Activated CD8-positive, alpha-beta memory T cell treated with anti-CD3 and anti-CD28 coated beads, Interleukin-2, amount 50 U/mL, for 48 hours (primary cell): ENCODE measurements around the gene TBC1D10A.

Source experiments
- DNase-seq: peaks from one replicate; pipeline ENCODE4 v3.0.0-alpha.2; 2020

The TBC1D10A gene

DNA sequence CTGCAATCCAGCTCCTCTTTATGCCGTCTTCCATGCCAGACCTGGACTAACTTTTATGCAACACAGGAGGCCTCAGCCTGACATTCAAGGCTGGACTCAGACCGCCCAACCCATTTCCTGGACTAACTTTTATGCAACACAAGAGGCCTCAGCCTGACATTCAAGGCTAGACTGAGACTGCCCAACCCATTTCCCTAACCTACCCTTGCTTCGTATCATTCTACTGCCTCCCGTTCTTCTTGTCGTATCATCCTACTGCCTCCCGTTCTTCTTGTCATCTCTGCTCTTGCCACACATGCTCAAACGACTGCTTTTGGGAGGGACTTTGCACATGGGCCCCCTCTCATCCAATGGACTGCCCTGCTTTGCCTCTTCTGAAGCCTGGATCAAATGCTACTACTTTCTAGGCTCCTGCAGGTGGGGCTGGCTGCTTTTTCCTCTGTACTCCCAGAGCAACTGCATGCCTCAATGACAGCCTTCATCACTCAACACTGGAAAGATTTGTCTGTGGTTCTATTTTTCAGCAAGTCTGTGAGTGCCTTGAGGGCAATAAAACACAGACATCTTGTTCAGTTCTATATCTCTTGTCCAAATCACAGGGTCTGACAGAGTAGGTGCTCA, 7.8 kb downstream of the TBC1D10A start:
- DNase-seq: no peak

DNA sequence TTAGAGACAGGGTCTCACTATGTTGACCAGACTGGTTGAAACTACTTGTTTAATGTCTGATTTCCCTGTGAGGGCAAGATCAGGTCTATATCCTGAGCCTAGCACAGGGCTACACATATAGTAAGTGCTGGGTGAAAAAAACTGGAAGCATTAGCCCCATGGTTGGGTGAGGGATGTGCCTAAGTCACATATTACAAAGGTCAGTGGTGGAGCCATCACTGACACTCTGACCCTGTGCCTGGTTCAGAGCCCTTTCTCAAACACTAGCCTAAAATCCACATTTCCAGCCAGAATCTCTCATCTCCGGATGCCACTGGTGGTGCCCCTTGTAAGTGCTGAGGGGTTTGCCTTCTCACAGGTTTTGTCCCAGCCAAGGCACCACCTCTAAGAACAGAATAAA, 9.0 kb downstream of the TBC1D10A start:
- DNase-seq: no peak

- DNase-seq: no peak
Measured at GRCh38 chr22:30315962-30316576, 10.7 kb downstream of the TBC1D10A start.

DNA sequence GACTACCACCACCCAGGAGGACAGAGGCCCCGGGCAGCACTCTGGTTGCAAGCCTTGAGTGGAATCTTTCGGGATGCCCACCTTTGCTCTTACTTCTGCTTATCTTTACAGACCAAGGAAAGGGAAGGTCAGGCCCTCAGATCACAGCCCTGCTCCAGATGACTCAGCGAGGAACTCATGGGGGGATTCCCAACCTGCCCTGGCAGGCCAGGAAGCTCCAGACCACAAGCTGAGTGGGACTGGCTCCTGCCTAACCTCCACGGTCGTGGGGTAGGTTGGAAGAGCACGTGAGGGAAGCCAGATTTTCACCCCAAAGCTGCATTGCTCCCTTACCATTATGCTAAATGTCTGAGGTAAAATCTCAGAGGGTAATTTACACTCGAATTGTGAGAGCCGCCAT, 11.8 kb downstream of the TBC1D10A start:
- DNase-seq: peak; percentile 69

DNA sequence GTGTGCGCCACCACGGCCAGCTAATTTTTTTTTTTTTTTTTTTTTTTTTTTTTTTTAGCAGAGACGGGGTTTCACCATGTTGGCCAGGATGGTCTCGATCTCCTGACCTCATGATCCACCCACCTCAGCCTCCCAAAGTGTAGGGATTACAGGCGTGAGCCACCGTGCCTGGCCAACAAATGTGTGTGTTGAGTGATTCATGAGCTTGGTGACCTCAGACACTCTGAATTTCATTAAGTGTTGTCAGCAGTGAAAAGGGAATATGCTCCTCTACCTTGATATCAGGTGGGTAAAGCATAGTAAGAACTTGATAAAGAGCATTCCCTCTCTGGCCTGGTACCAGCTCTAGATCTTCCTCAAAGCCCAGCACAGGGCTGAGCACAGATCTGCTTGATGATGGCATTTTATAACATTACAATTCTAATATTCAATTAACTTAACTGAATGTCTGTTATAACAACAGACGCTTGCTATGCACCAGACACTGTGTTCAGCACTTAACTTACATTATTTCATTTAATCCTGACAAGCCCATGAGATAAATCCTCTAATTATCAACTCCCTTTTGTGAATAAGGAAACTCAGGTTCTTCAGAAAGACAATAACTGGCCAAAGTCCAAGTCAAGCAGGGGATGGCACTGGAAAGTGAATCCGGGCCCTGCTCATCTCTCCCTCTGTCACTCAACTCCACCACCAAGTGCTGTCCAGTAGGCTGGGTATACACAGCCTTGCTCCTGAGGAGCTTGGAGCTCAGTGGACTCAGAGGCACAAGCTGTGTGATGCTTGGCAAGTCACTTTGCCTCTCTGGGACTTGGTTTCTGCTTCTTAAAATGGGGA, 13.0 kb downstream of the TBC1D10A start:
- no peak for DNase-seq

DNA sequence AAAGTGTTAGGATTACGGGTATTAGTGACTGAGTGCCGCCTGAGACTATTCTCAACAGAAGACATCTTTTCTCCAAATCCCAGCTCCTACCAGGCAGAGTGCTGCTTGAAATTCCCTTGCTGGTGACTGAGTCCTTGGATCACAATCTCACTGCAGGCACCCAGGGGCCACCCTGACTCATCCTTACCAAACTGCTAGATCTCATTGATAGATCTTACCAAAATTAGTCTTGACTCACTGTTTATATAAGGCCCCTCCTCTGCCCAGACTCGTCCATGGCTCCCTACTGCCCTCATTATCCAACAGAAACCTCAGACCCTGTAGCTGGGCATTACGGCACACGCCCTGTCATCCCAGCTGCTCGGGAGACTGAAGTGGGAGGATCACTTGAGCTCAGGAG, 14.7 kb downstream of the TBC1D10A start:
- DNase-seq: no peak

DNA sequence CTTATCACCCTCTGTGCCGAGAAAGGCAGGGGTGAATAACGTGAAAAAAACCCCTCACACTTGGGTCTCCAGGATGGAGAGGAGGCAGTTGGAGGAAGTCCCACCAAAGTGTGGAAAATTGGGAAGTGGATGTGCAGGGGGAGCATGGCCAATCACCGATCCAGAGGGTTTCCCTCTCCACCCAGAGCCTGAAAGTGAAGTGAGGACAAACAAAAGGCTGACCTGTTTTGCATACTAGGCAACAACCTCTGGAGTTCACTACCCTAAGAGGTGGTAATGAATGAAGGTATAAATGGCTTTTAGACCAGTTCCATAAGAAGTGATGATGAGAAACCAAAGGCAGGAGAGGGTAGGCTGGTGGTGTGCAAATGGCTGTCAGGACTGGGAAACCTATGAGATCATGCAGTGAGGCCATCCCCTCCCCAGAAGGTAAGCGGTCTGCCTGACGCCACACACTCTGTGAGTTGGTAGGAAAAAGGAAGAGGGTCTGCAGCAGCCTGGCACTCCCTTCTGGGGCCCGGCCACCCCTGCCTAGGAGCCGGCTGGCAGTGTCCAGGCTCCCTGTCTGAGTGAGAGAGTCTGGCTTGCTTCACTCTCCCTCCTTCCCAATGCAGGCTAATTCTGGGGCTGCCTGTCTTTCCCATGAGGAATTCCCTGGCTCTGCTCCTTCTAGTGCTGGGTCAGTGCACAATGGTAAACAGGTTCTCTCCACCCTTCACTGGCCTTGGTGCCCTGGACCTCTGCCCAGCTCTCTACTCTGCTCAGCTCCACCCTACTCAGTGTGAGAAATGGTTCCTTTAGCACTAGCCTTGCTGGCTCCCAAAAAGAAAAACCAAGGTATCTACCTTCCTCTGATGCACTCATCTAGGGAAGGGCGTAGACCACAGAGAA, 15.6 kb downstream of the TBC1D10A start:
- no peak for DNase-seq

DNA sequence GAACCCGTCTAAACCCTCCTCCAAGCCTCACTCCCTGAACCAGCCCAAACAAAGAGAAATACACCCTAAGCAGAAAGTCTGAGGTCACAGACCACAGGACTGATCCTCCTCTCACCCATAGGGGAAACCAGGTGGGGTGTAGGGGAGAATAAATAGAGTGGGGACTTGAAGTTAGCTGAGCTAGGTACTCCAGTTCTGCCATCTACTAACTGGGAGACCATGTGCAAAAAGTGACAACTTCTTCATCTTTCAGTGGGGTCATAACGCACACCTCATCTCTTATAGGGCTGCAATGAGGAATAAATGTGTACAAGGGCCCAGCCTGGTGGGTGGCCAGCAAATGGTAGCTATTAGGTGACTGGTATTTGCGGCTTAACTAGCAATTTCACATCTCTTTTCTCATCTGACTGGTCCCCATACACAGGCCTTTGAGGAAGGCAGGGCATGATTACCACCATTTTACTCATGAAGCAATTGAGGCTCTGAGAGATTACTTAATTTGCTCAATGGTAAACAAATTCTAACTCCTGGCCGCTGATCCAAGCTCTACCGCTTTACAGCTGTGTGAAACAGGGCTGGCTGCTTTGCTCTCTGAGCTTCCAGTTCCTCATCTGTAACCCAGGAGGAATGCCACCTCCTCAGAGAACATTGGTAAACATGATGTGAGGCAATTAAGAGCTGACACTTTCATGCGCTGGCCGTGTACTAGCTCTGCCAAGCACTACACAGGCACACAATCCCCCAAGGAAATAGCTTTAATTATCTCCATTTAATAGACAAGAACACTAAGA, 16.6 kb downstream of the TBC1D10A start:
- no peak for DNase-seq

DNA sequence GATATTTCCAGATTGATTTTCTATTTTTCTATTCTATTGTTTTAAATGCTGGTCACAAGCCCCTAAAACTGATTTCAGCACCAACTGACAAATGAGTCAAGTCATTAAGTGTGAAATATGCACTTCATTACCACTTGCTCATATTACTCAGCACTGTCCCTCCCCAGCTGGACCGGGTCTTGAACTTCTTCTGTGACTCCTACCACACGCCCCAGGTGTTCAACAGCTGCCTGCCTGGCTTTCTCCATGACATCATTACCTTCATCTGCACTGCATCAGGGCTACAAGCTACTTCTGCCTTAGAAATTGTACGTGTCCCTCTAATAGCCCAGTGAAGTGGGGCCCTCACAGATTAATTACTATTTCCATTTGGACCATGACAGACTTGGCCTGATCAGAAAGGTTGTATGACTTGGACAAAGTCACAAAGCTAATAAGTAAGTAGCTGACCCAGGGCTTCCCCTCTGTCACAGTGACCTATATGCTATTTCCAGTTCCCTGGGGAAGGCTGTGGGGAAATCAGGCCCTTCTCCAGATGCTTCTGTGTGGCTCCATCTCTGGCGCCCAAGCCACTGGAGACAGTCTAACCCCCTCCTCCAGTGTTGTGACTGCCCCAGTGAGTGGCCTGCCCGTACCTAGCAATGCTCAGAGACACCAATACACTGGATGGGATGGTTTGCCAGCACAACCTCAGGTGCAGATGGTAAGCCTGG, 18.1 kb downstream of the TBC1D10A start:
- DNase-seq: no peak

GRCh38 chr22:30308093-30308492, 18.6 kb downstream of the TBC1D10A start:
- DNase-seq: no peak

- DNase-seq: no peak
Measured at GRCh38 chr22:30307041-30307574, 19.6 kb downstream of the TBC1D10A start.

- no peak for DNase-seq
Measured at GRCh38 chr22:30306627-30307011, 20.1 kb downstream of the TBC1D10A start.

GRCh38 chr22:30305906-30306626, 20.7 kb downstream of the TBC1D10A start:
- no peak for DNase-seq

GRCh38 chr22:30305519-30305905, 21.2 kb downstream of the TBC1D10A start:
- DNase-seq: peak; percentile 69

- no peak for DNase-seq
Measured at GRCh38 chr22:30304495-30305244, 22.1 kb downstream of the TBC1D10A start.

DNA sequence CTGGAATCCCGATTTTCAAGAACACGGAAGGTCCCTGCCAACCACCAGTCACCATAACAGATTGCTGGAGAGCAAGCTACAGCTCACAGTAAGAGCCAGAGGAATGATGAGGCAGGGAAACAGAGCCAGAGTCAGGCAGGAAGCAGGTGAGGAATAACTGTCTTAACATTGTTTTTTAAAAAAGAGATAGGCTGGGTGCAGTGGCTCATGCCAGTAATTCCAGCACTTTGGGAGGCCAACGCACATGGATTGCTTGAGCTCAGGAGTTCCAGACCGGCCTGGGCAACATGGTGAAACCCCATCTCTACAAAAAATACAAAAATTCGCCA, 24.0 kb downstream of the TBC1D10A start:
- DNase-seq: no peak

DNA sequence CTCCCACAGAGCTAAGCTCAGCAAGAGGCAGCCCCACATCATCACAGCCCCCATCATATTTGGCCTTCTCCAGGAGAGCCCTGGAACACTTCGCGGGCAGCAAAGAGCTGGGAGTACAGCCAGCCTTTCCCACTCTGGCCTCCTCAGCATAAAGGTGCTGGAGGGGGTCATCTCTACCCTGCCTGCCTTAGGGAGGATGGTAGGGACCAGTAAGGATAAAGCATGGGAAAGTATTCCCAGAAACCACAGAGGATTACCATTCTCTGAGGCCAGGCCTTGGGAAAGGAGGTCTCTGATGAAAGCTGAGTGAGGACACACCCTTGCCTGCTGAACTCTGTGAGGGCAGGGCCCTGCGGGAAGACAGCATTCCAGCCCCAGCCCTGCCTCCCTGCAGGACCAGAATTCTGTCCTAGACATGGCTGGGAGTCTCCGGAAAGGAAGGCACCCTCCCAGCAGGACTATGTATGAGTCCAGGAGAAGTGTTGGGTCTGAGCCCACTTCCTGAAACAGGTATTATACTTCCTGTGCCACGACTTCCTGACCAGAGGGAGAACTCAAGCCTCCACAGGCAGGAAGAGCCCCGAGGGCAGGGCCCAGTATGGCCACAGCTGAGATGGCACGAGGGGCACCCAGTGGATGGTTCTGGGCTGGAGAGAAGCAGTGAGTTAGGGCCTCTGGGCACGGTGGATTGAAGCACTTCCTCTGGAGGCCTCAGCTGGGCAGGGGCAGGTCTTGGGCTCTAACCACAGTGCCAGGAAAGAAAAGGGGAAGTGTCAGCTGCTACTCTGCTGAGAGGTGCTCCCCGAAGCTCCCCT, 24.5 kb downstream of the TBC1D10A start:
- no peak for DNase-seq

DNA sequence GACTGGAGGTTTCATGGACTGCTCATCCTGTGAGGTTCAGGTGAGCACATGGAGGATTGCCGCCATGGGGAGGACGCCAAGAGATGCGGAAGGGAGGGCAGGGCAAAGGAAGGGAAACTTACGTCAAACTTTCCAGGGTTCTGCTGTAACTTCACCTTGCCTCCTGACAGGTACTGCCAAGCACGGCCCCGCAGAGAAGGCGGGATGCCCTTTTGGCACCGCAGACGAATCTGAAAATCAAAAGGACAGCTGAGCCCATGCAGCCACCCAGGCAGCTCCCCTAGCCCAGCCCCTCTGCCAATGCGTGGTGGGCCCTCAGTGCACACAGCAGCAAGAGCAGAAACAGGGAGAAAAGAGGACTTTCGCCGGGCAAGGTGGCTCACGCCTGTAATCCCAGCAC, 27.4 kb downstream of the TBC1D10A start:
- no peak for DNase-seq
